HG02885 (cell line): ENCODE data around the gene DUSP11.
"Not testable (repeated sequence)": the region's sequence is repeated elsewhere in the genome, so short reads cannot be mapped to it uniquely, and the experiment has no call there.

Source experiments
- ATAC-seq: cut with Tn5 transposase; IDR thresholded peaks from one replicate; pipeline ENCODE4 v1.9.1; 2021; ENCODE audit warnings: mild to moderate bottlenecking; ENCODE audit not compliant: unreplicated experiment, poor library complexity

Gene DUSP11

DNA sequence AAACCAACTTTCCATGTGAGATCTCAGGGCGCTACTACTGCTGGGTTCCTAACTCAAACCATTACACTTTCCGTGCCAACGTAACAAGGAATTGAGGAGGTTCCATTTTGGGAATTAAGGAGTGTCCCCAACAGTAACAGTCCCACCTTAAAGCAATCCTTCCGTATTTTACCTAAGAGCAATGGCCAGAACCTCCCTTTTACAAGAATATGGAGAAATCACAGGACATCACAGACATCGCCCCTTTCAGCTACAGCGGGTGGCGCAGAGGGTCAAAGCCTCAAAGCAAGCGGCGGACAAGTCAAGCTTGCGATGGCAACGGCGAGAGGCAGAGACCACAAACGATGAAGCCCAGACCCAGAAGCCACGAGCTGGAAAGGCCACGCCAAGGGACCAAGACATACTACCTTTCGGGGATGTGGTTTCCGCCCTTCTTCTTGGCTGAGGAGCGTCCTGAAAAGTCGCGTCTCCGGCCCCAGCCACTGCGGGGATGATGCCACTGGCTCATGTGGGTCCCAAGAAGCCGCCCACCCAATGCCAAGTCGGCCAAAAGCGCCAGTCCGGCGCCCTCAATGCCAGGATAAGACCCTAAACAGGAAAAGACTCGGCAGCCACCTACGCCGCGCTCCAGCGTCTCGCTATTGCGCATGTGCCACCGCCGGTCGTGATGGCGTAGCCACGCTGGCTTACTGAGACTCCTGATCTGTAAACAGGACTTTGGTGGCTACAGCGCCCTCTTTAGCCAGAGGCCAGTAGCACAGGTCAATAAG lies at the start of gene DUSP11:
DUSP11 (minus strand) TSS at position 637 of the 770 bp plus-strand sequence; CDS start at position 508, 129 bp downstream.
- peak; percentile 99 for ATAC-seq

DNA sequence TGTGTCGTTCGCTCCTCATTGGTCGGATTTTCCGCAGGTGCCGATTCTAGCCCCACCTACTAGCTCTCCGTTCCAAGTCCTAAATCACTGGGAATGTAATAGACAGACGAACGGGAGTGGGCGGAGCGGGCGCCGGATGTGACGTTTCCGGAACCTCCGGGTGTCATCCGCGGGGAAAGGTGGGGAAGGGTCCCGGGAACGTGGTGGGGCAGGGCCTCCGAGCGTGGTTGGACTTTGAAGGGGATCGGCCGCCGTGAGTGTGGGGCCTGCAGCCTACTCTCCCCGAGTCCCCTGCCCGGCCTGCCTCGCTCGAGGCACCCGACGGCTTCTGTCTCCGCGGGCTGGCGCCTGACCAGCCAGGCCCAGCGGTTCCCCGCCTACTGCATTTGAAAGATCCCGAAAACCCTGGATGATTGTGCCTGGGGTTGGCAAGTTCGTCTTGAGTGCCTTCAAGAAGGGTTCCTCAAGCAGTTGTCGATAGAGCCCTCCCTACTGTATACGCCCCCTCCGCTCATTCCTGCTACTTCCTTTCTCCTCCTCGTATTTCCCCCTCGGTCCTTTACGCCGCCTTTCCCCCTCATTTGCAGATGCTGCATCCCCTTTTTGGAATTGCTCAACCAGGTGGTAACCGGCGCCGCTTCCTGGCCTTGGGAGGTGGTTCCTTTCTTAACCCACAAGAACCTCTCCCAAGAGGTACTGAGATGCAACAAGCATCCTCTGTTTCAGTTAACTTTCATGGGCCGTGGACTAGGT lies 49.1 kb upstream of the DUSP11 start, which contains the start of gene STAMBP:
STAMBP (plus strand) TSS at position 144 of the 753 bp plus-strand sequence. CDS start 1,896 bp downstream, outside the sequence.
- ATAC-seq, result peak; percentile 90

DNA sequence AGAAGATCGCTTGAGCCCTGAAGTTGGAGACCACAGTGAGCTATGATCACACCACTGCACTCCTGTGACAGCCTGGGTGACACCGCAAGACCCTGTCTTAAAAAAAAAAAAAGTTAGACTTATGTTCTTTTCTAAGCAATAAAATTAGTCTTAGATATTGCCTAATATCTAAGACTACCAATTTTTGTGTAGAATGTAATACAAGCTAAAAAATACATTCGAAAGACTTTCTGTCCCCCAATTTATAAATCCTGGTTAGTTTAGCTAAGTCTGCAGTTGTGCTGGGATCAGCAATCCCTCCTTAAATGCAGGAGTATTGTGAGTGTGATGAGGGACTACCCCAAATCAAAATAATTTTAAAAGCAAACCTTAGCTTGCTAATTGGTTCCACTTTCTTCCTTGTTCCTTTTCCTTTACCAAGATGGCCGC lies 48.5 kb upstream of the DUSP11 start:
- no peak for ATAC-seq

DNA sequence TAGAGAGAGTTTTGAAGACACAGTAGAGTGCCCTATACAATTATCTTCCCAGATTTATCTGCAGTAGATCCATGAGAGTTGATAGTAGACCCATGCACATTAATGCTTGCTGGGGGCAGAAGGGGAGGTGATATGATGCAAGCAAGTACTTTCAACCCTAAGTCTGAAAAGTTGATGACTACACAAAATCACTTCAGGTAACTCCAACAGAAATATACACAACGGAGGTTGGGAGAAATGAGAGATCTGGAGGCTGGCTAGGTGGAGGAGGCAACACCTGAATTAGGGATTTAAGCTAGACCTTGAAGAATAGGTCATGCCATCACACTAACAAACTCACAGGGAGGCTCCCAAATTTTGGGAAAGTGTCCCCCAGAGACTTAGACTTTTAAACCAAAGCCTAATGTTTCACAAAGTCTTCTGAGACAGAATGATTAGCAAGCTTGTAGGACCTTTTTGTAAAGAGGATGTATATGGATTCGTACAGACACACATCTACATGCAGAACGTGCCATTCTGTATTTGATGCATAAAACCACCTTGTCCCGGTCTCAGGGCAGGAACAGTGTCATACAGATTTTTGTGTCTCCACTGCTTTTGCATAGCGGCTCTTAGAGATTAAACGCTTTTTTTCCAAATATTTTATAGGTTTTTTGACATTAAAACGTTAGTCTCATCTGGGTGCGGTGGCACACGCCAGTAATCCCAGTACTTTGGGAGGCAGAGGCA lies 47.9 kb upstream of the DUSP11 start:
- ATAC-seq, result no peak

DNA sequence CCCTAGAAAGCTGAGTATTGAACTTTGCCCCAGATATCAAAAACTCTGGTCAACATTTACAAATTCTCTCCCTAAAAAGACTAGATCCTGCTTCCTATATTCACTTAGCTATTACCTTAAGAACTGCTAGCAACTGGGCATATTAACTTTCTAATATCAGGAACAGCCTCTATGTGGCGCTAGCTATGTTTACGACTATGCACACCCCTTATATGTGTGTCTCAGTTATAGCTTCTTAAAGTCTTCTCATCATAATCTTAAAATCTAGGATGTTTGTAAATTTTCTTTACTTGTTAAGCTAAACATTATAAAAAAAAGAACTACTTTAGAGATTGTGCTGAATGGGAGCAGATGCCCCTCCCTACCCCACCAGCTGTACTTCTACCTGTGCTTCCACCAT lies 47.1 kb upstream of the DUSP11 start:
- no peak for ATAC-seq

DNA sequence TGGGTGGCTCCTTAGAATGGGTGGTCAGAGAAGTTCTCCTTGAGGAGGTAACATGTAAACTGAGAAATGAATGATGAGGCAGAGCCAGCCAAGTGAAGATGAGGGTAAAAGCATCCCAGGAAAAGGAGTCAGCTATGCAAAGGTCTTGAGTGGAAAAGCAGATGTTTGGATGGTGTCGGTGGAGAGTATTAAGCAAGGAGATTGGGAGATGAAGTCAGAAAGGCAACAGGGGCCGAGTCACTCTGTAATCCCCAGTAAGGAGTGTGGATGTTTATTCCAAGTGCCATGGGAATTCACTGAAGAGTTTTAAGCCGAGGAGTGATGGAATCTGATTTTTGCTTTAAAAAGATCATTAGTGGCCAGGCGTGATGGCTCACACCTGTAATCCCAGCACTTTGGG lies 45.5 kb upstream of the DUSP11 start:
- no peak for ATAC-seq

DNA sequence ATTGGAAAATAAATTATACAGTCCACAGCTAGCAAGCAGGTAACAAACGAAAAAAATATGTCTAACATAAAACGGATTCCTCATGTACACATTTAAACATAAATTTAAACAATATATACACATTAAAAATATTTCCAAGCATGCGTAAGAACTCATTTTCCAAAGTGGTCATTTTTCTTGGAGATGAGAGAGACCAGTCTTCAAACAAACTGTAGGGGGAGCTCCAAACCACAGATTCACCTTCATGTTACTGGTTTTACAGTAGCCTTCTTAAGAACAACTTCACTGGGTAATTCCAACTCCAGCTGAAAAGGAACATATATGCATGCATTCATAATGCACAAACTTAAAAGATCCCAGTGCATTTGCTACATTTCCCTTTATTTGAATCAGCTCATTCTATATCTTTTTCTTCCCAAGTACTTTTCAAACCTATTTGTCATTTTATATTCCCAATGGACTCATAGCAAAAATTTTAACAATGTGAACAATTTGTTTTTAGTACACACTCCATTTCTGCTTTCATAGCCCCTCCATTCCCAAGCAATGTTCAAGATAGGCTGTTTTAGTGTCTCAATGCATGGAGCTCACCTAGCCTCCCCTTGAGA lies 44.1 kb upstream of the DUSP11 start:
- no peak for ATAC-seq

DNA sequence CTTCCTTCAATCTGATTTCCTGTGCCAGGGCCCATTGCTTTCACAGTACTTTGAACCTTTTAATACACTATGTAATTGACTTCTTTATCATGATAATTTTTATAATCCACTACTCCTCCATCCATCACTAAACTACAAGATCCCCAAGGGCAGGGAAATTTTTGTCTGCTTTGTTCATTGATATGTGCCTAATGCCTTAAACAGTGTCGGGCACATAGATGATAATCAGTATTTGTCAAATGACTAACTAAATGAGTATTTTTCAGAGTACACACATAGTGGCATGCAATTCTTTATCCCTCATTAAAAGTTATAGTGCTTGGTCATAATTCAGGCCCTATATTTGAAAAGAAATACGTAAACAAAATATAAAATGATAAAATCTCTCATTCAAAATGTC lies 43.5 kb upstream of the DUSP11 start:
- ATAC-seq, result no peak

DNA sequence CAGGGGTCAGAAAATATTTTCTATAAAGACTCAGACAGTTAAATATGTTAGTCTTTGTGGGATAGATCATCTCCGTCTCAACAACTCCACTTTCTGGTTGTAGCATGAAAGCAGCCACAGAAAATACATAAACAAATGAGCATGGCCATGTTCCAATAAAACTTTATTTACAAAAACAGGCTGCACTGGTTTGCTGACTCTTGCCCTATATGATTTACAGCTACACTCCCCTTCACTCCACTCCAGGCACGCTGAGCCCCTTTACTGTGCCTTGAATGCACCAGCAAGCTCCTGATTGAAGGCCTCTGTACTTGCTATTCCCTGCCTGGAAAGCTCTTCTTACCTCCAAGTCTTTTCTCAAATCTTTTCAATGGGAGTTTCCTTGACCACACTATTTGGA lies 43.1 kb upstream of the DUSP11 start:
- ATAC-seq, result no peak

DNA sequence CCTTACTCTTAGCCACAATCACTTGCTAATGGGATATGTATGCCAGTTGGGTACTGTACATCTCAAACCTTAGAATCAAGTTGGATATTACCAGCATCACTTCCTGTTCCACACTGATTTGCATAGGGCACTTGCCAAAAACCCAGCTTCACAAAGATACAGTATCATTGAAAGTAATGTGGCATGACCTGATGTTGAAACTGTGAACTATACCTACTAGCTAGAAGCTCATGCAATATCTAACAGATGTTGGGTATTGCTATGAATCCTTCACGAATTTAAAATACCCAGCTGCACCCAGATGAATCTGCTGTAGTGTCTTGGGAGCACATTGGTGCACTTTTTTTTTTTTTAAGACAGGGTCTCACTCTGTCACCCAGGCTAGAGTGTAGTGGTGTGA lies 42.4 kb upstream of the DUSP11 start:
- ATAC-seq, result no peak

DNA sequence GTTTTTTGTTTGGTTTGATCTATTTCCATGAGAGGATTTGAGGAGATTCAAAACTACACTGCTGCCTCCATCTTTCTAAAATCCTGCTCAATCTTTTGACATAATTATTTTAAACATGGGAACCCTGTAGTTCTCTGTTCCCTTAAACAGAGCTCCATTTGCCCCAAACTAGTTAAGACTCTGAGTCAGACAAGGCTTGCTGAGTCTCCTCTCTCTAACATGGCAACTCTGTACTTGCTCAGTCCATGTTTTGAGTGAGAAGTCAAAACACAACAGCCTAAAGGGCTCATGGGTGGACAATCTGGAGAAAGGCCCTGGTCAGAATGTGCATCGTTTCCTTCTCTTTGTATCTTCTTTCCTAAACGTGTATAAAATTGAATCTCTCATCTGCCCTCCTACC lies 41.8 kb upstream of the DUSP11 start:
- no peak for ATAC-seq

DNA sequence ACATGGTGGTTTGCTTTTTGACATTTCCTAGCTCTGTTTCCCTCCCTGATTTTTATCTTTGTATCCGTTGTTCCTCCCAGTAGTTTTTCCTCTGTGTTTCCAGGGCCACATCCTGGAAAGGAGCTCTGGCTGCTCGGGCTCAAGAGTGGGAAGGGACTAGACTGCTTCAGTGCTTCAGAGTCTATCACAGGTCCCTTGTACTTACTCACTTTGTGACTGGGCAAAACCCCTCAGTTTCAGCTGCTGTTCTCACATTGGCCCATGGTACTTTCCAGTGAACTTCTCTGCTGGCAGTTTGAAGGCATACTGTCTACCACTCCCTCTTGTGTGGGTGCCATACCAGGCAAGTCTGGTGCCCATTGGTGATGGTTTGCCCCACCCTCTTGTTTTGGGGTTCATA lies 41.3 kb upstream of the DUSP11 start:
- peak; percentile 74 for ATAC-seq

DNA sequence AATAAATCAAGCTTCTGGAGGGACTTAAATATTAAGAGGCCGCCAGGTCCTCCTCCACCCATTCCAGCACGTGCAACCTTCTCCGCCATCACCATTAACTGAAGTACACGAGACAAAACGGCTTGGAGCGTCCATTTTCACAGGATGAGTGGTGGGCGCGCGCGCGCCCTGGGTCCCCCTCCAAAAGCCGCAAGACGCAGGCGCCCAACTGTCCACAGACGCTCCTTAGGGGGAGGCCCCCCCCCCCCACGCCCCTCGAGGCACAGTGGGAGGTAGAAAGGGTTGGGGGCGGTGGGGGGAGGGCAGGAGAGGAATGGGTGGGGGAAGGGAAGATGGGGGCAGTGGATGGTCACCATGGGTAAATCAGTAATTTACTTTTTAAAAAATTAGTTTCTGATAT lies 38.4 kb upstream of the DUSP11 start:
- ATAC-seq, result no peak

DNA sequence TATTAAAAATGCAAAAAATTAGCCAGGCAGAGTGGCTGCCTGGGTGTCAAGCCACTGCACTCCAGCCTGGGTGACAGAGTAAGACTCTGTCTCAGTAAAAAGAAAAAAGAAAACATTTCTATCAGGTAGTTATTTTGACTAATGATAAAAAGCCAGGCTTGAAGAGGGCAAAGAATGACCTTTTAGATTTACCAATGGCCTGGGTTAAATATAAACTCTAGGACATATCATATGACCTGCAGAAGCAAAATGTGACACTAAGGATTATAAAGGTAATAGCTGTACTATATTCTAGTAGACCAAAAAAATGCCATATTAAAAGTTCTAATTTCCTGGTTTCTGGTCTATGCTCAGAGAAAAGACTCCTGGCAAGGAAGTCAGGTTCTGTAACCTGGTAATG lies 32.7 kb upstream of the DUSP11 start:
- no peak for ATAC-seq

DNA sequence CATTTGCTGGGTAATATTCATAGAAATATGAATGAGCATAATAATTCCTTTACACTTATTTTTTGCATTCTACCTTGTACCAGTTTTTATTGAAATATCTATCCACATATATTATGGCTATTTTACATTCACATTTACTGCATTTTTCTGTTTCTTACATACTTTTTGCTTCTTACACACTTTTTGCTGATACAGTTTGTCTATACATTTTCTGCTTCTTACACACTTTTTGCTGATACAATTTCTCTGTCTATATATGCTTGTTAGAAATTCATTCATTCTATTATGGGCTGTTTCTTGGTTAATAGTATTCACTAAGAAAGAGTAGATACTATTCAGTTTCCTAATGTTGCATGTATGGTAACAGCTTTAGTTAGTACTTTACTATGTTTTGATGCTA lies 32.0 kb upstream of the DUSP11 start:
- no peak for ATAC-seq

DNA sequence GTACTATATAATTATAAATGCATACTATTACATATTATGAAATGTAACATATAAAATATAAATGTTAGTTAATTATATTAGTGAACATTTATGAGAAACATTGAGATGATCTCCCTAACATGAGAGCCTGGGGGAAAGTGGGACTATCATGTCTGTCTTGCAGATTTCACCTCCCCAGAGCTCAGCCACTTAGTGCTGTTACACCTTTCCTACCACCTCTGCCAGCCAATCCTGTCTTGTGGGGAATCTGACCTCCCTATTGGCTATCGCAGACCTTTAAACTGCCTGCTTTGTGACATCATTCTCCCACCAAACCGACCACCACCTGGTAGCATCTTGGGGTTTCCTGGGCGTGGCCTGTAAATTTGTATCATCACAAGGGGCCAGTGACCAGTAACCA lies 4.0 kb upstream of the DUSP11 start, which contains the start of gene C2orf78:
C2orf78 (plus strand) TSS at position 301 of the 400 bp plus-strand sequence. CDS start 127 bp downstream, outside the sequence.
- not testable (repeated sequence) for ATAC-seq

DNA sequence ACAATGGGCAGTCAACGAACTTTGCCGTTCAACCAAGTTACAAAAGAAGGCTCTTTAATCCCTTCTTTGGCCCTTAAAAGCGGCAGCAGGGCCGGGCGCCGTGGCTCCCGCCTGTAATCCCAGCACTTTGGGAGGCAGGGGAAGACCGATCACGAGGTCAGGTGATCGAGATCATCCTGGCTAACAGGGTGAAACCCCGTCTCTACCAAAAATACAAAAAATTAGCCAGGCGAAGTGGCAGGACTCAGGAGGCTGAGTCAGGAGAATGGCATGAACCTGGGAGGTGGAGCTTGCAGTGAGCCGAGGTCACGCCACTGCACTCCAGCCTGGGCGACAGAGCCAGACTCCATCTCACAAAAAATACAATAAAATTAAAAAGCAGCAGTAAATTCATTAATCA lies 3.5 kb upstream of the DUSP11 start:
- not testable (repeated sequence) for ATAC-seq

DNA sequence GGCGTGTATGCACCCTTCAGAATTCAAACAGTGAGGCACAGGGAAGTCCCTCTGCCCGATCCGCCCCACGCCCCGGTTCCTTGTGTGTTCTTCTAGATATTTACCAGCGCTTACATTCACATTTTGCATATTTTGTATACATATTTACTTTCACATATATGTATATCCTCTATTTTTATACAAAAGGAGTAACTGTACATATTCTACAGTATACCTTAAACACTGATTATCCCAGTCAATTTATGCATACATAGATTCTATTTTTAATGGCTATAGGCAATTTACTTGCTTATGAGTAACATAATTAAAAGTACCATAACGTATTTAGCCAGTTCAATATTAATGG lies 307 bp upstream of the DUSP11 start:
- ATAC-seq, result no peak

DNA sequence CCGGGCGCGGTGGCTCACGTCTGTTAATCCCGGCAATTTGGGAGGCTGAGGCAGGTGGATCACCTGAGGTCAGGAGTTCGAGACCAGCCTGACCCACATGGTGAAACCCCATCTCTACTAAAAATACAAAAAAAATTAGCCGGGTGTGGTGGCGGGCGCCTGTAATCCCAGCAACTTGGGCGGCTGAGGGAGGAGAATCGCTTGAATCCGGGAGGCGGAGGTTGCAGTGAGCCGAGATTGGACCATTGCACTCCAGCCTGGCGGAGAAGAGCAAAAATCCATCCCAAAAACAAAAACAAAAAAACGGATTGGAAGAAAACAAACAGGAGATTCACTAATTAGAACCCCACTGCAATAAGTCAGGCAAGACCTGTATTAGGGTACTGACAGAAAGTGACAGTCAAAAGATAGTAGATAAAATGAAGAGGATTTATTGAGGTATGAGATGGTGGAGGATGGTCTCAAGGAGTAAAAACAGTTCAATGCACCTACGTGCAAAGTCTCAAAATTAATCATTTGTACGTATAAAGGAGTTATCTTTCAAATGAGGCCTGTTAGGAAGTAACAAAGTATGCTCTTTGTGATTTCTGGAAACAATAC lies 936 bp downstream of the DUSP11 start:
- not testable (repeated sequence) for ATAC-seq

DNA sequence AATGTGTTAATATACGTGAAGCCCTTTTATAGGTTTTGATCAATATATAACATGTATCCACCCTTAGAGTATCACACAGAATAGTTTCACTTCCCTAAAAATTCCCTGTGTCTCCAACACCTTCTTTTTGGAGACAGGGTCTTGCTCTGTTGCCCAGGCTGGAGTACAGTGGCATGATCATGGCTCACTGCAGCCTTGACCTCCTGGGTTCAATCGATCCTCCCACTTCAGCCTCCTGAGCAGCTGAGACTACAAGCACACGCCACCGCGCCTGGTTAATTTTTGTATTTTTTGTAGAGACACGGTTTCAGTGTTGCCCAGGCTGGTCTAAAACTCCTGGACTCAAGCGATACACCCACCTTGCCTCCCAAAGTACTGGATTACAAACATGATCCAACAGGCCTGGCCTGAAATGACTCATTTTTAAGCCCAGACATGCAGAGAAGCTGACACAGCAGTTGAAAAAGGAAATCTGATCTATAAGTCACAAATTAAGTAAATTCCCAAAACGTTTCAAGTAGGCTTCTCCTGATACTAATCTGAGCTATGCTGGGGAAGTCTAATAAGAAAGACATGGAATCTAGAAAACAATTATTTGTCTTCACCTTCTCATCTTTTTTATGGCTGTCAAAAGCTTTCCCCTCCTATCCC lies 2.9 kb downstream of the DUSP11 start:
- no peak for ATAC-seq
